NCI-H1048 (cell line): ENCODE measurements around the gene AP2A2.
"Not testable (repeated sequence)": the region's sequence is repeated elsewhere in the genome, so short reads cannot be mapped to it uniquely, and the experiment has no call there.

Experiments
- DNase-seq: peaks from one replicate; lab custom pipeline; 2025; lab: John Stamatoyannopoulos, UW

Gene AP2A2

GRCh38 chr11:975376-975775 is 49.7 kb downstream of the AP2A2 start:
- not testable (repeated sequence) for DNase-seq

- no peak for DNase-seq
These were observed 50.2 kb downstream of the AP2A2 start for GRCh38 chr11:975827-976226.

- no peak for DNase-seq
These were observed 50.9 kb downstream of the AP2A2 start for GRCh38 chr11:976431-977160.

- DNase-seq: no peak
These were observed 52.4 kb downstream of the AP2A2 start for GRCh38 chr11:977830-978720.

GRCh38 chr11:978781-979180 is 53.1 kb downstream of the AP2A2 start:
- no peak for DNase-seq

GRCh38 chr11:980438-981357 is 55.0 kb downstream of the AP2A2 start:
- no peak for DNase-seq

GRCh38 chr11:981764-982163 is 56.1 kb downstream of the AP2A2 start:
- no peak for DNase-seq

GRCh38 chr11:984546-984945 is 58.9 kb downstream of the AP2A2 start:
- DNase-seq: no peak

- no peak for DNase-seq
These were observed 59.7 kb downstream of the AP2A2 start for GRCh38 chr11:985406-985805.

- DNase-seq: no peak
These were observed 60.2 kb downstream of the AP2A2 start for GRCh38 chr11:985848-986247.

GRCh38 chr11:986270-986951 is 60.7 kb downstream of the AP2A2 start:
- DNase-seq: no peak

GRCh38 chr11:986952-987305 is 61.3 kb downstream of the AP2A2 start:
- DNase-seq: no peak

- DNase-seq: no peak
These were observed 62.0 kb downstream of the AP2A2 start for GRCh38 chr11:987671-988070.

GRCh38 chr11:990101-990500 is 64.4 kb downstream of the AP2A2 start:
- no peak for DNase-seq

- DNase-seq: no peak
These were observed 65.4 kb downstream of the AP2A2 start for GRCh38 chr11:991034-991433.

- no peak for DNase-seq
These were observed 66.1 kb downstream of the AP2A2 start for GRCh38 chr11:991711-992307.

GRCh38 chr11:992577-992976 is 66.9 kb downstream of the AP2A2 start:
- DNase-seq: no peak

- no peak for DNase-seq
These were observed 68.0 kb downstream of the AP2A2 start for GRCh38 chr11:993632-994167.

GRCh38 chr11:995044-995751 is 69.5 kb downstream of the AP2A2 start:
- DNase-seq: no peak

GRCh38 chr11:995752-996420 is 70.2 kb downstream of the AP2A2 start:
- no peak for DNase-seq
